ENCODE results near the gene ERFL.

DNA sequence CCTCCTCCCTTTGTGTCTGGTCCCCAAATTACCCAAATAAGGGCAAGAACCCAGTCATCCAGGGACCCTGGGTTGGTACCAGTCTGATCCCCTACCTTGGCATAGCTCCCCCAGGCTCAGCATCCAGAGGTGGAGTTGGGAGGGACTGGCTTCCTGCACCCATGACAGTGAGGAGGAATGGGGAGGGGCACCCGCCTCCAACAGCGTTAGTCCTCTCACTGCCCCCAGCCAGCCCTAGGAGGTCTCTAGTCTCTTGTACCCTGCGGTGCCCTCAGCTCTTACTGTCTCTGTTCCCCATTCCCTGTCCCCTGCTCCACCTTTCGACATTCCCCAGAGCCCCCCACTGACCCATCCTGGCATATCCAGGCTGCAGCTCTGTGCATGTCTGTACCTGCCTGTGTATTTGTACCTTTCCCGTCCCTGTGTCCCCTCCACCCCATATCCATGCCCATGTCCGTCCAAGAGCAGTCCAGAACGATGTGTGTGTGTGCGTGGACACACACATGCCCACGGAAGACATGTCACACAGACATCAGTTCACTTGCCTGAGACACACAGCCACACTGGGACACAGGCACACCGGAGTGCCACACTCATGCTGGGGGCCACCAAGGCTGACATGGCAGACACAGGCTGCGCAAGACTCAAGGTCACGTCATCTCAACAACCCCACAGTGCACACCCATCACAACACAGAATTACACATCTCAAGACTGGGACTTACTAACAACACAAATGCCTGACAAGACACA, 17.8 kb downstream of the ERFL start:
- TF ChIP-seq, protein P1, sequence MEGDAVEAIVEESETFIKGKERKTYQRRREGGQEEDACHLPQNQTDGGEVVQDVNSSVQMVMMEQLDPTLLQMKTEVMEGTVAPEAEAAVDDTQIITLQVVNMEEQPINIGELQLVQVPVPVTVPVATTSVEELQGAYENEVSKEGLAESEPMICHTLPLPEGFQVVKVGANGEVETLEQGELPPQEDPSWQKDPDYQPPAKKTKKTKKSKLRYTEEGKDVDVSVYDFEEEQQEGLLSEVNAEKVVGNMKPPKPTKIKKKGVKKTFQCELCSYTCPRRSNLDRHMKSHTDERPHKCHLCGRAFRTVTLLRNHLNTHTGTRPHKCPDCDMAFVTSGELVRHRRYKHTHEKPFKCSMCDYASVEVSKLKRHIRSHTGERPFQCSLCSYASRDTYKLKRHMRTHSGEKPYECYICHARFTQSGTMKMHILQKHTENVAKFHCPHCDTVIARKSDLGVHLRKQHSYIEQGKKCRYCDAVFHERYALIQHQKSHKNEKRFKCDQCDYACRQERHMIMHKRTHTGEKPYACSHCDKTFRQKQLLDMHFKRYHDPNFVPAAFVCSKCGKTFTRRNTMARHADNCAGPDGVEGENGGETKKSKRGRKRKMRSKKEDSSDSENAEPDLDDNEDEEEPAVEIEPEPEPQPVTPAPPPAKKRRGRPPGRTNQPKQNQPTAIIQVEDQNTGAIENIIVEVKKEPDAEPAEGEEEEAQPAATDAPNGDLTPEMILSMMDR (IDR thresholded peaks at IDR 0.05): no peak
- no peak for TF ChIP-seq POLR2A (IDR thresholded peaks at IDR 0.05)
